Osteocyte (in vitro differentiated cells): ENCODE measurements around the gene ALDOB. TPM values are rescaled to one million over a fixed set of nuclear protein-coding genes. Genes with fewer than 3 reads are reported as not detected.
A peak's percentile ranks its signal among the peaks of the same experiment; 100 is the strongest.

Experiments
- DNase-seq: peaks from one replicate; pipeline ENCODE4 v3.0.0; 2021; ENCODE audit warnings: mixed read lengths; ENCODE audit not compliant: unreplicated experiment; ENCODE audit errors: extremely low spot score
- H3K27ac Mint-ChIP-seq: one replicate; pipeline ENCODE4 v1.8.0; 2021; ENCODE audit warnings: mild to moderate bottlenecking, mixed read lengths; ENCODE audit not compliant: unreplicated experiment
- H3K27me3 Mint-ChIP-seq: one replicate; pipeline ENCODE4 v1.8.0; 2021; ENCODE audit warnings: mixed read lengths; ENCODE audit not compliant: unreplicated experiment
- H3K36me3 Mint-ChIP-seq: one replicate; pipeline ENCODE4 v1.8.0; 2021; ENCODE audit warnings: mixed read lengths; ENCODE audit not compliant: unreplicated experiment
- H3K4me1 Mint-ChIP-seq: one replicate; pipeline ENCODE4 v1.8.0; 2021; ENCODE audit warnings: mixed read lengths; ENCODE audit not compliant: unreplicated experiment
- H3K4me3 Mint-ChIP-seq: one replicate; pipeline ENCODE4 v1.8.0; 2021; ENCODE audit warnings: mild to moderate bottlenecking, moderate library complexity, mixed read lengths; ENCODE audit not compliant: unreplicated experiment
- H3K9me3 Mint-ChIP-seq: one replicate; pipeline ENCODE4 v1.8.0; 2021; ENCODE audit warnings: mixed read lengths; ENCODE audit not compliant: unreplicated experiment
- total RNA-seq: library from RNA; stranded (reverse); gene quantifications from 2 replicates; pipeline ENCODE4 v1.2.1, GENCODE V29; 2021
- TF ChIP-seq, protein P1 (sequence below): fragments of 200-600 bp; sonication (generic); IDR thresholded peaks from 2 replicates; pipeline ENCODE4 v1.5.0; 2021; ENCODE audit warnings: antibody characterized with exemption, mild to moderate bottlenecking, moderate library complexity

ALDOB gene
- total RNA-seq, 1 donor from 2014 or later: not detected

DNA sequence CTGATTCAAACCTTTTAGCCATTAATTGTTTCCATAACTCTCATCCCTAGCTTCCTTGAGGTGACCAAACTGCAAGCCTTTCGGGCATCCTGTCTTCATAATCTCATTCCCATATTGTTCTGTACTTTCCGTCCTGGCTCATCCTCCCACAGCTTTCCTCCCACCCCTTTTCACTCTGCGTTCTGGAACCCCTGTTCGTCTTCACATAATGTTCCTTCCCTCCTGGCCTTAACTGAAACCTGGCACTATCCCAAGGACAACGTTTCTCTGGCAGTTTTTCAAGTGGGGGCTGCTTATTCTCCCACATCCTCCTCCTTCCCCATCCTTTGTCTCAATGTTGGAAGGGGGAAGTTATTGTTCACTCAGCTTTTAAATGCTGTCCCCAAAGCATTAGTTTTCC, 35.5 kb downstream of the ALDOB start:
- no peaks in the 10 kb centered on the region for H3K27me3 Mint-ChIP-seq
- peaks cover 40% of the 10 kb centered on the region for H3K9me3 Mint-ChIP-seq
- peaks cover 40% of the 10 kb centered on the region for H3K4me1 Mint-ChIP-seq
- DNase-seq: no peak
- H3K36me3 Mint-ChIP-seq: peaks cover 53% of the 10 kb centered on the region
- peak overlapping the region; percentile 42 for H3K27ac Mint-ChIP-seq
- TF ChIP-seq, protein P1, sequence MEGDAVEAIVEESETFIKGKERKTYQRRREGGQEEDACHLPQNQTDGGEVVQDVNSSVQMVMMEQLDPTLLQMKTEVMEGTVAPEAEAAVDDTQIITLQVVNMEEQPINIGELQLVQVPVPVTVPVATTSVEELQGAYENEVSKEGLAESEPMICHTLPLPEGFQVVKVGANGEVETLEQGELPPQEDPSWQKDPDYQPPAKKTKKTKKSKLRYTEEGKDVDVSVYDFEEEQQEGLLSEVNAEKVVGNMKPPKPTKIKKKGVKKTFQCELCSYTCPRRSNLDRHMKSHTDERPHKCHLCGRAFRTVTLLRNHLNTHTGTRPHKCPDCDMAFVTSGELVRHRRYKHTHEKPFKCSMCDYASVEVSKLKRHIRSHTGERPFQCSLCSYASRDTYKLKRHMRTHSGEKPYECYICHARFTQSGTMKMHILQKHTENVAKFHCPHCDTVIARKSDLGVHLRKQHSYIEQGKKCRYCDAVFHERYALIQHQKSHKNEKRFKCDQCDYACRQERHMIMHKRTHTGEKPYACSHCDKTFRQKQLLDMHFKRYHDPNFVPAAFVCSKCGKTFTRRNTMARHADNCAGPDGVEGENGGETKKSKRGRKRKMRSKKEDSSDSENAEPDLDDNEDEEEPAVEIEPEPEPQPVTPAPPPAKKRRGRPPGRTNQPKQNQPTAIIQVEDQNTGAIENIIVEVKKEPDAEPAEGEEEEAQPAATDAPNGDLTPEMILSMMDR: no peak
- H3K4me3 Mint-ChIP-seq: peak overlapping the region; percentile 99

DNA sequence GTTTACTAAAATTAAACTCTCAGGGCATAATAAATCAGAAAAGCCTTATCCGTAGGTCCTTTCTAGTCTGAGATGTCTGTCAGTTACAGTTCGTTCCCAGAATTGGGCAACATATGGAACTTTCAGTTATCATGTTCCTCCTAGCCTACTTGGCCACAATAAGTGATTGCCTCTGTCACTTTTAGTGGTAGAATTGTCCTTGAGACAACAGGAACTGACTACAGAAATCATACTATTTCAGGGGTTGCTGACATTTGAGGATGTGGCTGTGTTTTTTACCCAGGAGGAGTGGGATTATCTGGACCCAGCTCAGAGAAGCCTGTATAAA, 36.0 kb downstream of the ALDOB start:
- Mint-ChIP-seq H3K27ac (peak overlapping the region; percentile 99), H3K27me3 (no peaks in the 10 kb centered on the region), H3K9me3 (peaks cover 35% of the 10 kb centered on the region), H3K4me1 (peaks cover 40% of the 10 kb centered on the region), H3K4me3 (peak overlapping the region; percentile 99), H3K36me3 (peaks cover 53% of the 10 kb centered on the region)
- DNase-seq: no peak
- TF ChIP-seq, protein P1: no peak

DNA sequence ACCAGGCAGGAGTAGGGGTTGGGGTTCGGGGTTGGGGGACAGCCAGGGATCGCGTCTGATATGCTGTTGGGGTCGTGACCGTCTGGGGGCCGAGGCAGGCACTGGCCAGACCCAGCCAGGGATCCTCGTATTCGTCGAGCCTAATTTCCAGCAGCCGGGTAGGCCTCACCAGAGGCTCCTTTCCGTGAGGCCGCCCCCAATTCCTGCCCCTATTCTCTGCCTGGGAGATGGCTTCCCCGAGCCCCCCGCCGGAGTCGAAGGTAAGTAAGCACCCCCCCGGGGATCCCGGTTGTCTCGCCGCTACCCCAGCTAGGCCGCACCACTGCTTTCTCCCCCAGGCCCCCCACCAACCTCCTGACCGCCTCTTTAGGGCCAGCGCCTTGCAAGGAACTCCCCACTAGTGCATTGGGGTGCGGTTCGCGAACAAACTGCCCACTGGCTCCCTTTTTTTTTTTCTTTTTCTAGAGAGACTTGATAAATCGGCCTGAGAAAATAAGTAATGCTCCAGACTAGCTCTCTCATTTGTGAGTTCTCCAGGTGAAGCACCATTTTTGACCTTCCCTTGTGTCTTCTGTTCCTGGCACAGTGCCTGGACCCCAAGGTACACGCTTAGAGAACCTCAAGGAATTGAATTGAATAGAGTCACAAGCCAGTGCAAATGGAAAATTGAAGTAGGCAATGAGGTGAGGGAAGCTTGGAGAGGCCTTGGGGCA, 36.5 kb downstream of the ALDOB start:
- H3K9me3 Mint-ChIP-seq: peaks cover 35% of the 10 kb centered on the region
- DNase-seq: no peak
- peak overlapping the region; percentile 99 for H3K27ac Mint-ChIP-seq
- peak overlapping the region; percentile 99 for H3K4me3 Mint-ChIP-seq
- no peaks in the 10 kb centered on the region for H3K27me3 Mint-ChIP-seq
- TF ChIP-seq, protein P1: no peak
- H3K36me3 Mint-ChIP-seq: peaks cover 51% of the 10 kb centered on the region
- peaks cover 40% of the 10 kb centered on the region for H3K4me1 Mint-ChIP-seq

DNA sequence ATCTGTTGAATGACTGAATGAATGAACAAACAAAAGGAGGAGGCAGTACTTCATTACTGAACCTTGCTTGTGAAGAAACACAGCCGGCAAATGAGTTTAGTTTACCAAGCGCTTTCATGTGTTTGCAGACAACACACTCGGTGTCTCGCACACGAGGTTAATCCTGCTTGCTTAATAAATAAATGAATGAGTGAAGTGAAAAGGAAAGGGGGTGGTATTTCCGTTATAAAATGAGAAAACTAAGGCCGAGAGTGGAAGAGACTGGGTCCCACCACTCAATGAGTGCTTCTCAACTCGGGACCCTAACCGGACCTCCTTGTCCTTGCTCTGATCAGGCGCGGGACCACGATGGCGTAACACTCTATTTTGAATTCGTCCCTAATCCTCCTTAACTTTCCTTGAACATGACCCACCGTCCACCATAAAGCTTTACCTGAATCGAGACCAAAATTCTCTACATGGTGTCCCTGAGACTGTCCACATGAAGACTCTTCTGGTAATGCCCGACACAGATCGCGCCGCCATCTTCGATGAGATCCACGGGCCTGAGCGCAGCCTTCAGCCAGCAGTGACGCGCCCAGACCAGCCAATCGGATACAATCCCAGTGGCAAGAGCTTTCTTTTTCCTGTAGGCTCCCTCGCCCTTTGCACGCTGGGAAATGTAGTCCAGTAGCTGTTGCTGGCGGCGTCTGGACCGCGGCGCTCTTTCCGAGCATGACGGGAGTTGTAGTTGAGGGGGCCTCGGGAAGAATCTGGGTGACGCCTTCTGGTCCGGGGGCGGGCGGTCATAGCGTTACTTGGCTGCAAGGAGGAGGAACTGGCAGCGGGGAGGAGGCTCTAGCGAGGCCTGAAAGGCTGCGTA, 37.3 kb downstream of the ALDOB start, which contains the start of the genes MRPL50 and ZNF189:
TSS of gene MRPL50 (minus strand) at position 551 of the 862 bp plus-strand sequence. CDS start at position 525, 26 bp downstream.
TSS of gene ZNF189 (plus strand) at position 784 of the 862 bp plus-strand sequence. CDS start 306 bp downstream, outside the sequence.
- no peaks in the 10 kb centered on the region for H3K27me3 Mint-ChIP-seq
- peak within 1 kb of the TSS; percentile 99 for H3K4me3 Mint-ChIP-seq
- peaks cover 43% of the 10 kb centered on the region for H3K36me3 Mint-ChIP-seq
- H3K4me1 Mint-ChIP-seq: peaks cover 40% of the 10 kb centered on the region
- H3K9me3 Mint-ChIP-seq: peaks cover 28% of the 10 kb centered on the region
- DNase-seq: peak; percentile 98
- peak within 1 kb of the TSS; percentile 99 for H3K27ac Mint-ChIP-seq
- TF ChIP-seq, protein P1: no peak

DNA sequence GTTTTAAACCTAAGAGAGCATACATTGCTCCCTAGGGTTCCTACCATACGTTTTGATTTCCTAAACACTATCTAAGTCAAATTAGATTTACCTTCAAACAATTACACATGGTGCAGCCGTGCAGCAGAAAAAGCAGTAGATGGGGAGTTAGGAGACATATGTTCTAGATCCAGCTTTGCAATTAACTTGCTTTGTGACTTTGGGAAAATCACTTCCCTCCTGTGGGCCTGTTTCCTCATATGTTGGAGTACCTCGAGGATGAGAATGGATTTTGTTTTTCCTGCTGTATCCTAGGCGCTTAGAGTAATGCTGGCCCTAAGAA, 37.9 kb downstream of the ALDOB start:
- no peaks in the 10 kb centered on the region for H3K27me3 Mint-ChIP-seq
- H3K9me3 Mint-ChIP-seq: peaks cover 27% of the 10 kb centered on the region
- peaks cover 42% of the 10 kb centered on the region for H3K36me3 Mint-ChIP-seq
- no peak for DNase-seq
- TF ChIP-seq, protein P1: no peak
- peak overlapping the region; percentile 99 for H3K4me3 Mint-ChIP-seq
- peak overlapping the region; percentile 99 for H3K27ac Mint-ChIP-seq
- peaks cover 40% of the 10 kb centered on the region for H3K4me1 Mint-ChIP-seq
